HG02610 (cell line): ENCODE measurements around the gene GUCY2D.
"Not testable (repeated sequence)": the region's sequence is repeated elsewhere in the genome, so short reads cannot be mapped to it uniquely, and the experiment has no call there.

Source experiments
- ATAC-seq: cut with Tn5 transposase; IDR thresholded peaks from one replicate; pipeline ENCODE4 v1.9.1; 2021; ENCODE audit warnings: mild to moderate bottlenecking, moderate library complexity; ENCODE audit not compliant: unreplicated experiment

The GUCY2D gene

DNA sequence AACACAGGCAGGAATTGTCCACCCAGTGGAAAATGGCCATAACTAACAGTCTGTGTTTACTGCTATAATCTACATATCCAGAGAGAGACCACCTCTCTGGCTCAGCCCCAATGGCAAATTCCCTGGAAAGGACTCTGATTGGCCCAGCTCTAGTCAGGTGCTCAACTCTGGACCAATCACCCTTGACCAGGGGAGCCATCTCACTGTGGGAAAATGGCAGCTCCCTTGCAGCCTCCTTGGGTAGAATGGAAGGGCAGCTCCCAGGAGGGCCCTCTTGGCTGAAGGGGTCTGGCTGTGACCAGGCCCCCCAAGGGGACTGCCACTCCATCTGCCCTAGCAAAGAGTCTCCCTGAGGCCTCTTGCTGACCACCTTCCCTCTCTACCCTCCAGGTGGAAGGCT lies 39.6 kb downstream of the GUCY2D start:
- ATAC-seq = no peak

DNA sequence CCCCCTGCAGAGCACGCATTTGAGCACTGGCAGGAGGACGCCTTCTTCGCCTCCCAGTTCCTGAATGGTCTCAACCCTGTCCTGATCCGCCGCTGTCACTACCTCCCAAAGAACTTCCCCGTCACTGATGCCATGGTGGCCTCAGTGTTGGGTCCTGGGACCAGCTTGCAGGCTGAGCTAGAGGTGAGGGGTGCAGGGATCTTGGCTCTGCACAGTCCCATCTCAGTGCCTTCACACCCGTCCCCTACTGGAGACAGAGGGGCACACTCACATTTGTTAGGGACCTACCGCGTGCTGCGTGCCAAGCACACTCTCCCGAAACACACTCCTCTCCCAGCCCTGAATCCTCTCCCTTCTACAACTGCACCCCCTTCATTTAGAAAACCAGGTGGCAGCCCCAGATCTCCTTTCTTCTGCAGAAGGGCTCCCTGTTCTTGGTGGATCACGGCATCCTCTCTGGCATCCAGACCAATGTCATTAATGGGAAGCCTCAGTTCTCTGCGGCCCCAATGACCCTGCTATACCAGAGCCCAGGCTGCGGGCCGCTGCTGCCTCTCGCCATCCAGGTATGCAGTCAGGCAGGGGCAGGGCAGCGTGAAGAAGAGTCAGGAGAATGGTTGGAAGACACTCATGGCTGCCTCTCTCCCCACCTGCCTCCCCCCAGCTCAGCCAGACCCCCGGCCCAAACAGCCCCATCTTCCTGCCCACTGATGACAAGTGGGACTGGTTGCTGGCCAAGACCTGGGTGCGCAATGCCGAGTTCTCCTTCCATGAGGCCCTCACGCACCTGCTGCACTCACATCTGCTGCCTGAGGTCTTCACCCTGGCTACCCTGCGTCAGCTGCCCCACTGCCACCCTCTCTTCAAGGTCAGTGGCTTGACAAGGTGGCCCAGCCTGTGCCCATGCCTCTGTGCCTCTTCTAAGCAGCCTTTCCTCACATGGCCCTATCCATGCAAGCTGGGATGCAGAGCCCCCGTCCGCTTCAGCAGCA lies 42.7 kb downstream of the GUCY2D start:
- no peak for ATAC-seq

DNA sequence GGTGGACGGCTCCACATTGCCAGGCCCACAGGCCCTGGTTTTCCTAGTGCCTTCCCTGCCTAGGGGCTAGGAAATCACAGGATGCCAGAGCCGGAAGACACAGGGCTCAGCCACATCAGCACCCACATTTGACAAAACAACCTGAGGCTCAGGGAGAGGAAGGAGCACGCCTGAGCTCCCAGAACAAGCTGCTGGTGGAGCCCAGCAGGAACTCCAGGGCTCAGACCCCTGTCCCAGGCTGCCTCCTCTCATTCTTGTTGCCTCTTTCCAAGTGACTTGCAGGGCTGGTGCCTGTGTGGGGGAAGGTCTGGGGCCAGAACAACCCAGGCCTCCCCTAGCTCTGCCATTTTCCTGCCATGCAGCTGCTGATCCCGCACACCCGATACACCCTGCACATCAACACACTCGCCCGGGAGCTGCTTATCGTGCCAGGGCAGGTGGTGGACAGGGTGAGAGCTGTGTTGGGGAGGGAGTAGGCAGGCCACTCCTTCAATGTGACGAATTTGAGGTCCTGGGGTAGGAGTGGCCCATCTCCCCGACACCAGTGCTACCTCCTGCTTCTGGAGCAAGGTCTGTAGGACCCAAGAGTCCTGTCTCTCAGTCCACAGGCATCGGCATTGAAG lies 44.0 kb downstream of the GUCY2D start:
- ATAC-seq = no peak

DNA sequence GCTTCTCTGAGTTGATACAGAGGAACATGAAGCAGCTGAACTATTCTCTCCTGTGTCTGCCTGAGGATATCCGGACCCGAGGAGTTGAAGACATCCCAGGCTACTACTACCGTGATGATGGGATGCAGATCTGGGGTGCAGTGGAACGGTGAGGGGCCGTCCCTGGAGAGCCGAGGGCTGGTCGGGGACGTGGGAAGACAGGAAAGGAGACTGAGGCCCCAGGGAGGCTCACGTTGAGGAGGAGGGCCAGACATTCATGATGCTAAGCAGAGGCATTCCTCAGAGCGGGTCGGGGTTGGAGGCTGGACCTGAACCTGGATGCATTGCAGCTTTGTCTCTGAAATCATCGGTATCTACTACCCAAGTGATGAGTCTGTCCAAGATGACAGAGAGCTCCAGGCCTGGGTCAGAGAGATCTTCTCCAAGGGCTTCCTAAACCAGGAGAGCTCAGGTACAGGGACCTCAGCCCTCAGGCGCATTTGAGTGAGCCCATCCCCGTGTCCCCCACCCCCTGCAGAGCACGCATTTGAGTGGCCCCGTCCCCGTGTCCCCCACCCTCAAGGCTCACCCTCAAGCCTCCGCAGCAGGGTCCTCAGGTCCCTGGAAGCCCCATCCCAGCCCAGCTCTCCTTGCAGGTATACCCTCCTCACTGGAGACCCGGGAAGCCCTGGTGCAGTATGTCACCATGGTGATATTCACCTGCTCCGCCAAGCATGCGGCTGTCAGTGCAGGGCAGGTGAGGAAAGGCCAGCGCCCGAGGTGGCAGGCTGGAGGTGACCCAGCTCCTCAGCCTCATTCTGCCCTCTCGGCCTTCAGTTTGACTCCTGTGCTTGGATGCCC lies 44.7 kb downstream of the GUCY2D start:
- ATAC-seq = no peak

DNA sequence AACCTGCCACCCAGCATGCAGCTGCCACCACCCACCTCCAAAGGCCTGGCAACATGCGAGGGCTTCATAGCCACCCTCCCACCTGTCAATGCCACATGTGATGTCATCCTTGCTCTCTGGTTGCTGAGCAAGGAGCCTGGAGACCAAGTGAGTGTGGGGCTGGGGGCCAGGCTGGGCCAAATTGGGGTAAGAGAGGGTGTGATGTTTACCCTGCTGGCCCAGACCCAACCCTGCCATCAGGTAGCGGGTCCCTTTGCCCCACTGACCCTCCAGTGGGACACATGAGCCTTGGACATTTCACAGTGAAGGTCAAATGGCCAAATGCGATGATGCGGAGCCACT lies 45.3 kb downstream of the GUCY2D start:
- no peak for ATAC-seq

DNA sequence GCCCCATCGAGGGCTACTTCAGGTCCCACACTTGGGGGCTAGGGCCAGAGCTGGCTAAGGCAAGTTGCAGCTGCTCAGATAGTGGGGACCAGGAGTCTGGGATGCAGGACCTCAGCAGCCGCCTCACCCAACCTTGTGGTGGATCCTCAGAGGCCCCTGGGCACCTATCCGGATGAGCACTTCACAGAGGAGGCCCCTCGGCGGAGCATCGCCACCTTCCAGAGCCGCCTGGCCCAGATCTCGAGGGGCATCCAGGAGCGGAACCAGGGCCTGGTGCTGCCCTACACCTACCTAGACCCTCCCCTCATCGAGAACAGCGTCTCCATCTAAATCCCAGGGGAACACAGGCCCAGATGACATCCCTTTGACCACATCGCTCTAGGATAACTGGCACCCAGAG lies 45.8 kb downstream of the GUCY2D start:
- ATAC-seq = no peak

DNA sequence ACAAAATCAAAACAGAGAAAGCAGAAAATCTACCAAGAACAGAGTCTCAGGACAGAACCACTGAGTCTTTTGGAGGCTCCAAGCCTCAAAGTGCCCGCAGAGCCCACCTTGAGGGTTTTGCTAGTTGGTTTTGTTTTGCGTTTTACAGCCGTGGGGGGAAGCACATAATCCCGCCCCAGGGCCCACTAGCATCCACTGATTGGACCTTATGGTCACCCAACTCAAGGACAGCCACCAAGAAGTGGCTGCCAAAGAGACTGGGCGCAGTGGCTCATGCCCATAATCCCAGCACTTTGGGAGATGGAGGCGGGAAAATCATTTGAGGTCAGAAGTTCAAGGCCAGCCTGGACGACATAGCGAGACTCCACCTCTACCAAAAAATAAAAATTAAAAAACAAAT lies 46.3 kb downstream of the GUCY2D start:
- ATAC-seq = no peak

DNA sequence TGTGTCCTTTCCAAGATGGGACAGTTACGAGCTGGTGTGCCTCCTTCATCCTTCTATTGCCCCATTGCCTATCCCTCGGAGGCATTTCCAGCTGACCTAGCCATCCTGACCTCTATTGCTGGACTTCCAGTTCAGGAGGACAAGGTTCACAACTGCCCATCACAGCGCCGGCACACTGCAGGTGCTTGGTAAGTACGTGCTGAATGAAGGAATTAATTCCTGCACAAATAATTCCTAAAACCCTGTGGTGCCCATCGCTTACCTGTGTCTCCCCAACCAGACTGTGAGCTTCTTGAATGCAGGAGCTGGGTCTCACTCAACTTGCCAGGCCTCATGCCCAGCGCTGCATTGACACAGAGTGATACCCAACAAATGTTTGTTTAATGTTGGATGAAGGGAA lies 49.4 kb downstream of the GUCY2D start:
- ATAC-seq = no peak

DNA sequence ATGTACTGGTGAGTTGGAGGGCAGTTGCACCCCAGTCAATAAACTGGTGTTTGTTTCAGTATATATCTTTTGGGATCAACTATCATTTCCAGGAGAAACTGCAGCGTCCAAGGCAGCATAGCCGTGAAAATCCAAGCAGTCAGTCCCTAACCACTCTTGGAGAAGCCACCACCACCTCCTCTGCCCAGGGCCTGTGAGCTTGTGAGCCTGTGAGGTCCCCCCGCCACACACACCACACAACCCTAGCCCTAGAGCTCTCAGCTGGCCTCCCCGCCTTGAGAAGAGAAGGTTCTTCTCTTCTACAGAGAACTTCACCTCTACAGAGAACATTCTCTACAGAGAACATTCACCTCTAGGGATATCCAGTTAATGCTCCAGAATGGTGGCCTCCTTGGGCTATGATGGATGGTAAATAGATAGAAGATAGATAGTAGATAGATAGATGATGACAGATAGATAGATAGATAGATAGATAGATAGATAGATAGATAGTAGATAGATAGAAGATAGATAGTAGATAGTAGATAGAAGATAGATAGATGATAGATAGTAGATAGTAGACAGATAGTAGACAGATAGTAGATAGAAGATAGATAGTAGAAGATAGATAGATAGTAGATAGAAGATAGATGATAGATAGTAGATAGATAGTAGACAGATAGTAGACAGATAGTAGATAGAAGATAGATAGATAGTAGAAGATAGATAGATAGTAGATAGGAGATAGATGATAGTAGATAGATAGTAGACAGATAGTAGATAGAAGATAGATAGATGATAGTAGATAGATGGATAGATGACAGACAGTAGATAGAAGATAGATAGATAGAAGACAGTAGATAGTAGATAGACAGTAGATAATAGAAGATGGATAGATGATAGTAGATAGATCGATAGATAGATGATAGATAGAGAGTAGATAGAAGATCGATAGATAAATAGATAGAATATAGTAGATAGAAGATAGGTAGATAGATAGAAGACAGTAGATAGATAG lies 50.1 kb downstream of the GUCY2D start:
- no peak for ATAC-seq

DNA sequence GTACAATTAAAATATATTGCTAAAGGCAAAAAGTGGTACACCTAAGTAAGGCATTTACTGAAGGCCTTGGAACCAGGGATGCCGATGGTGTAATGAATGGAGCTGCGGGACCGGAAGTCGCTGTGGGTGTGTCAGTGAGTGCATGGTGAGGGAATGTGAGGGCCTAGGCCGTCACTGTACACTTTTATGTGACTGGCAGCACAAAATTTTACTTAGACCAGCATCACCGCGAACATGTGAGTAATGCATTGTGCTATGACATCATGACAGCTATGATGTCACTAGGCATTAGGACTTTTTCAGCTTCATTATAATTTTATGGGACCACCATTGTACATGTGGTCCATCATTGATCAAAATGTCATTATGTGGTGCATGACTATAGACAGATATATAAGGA lies 51.2 kb downstream of the GUCY2D start:
- ATAC-seq = no peak

DNA sequence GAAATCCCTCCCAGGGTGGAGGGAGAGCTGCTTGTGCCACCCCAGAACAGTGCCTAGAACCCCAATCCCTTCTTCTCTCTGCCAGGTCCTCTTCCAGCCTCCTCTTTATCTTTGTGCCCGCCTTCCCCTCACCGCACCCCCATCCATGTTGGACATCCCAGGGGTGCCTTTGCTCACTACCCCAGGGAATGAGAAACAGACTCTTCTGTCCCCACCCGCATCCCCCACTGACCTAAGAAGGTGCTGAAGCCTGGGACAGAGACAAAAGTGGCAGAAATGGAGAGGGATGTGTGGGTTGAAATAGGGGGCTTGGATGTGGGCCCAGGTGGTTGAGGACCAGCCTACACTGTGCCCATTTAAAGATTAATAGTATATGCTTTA lies 53.4 kb downstream of the GUCY2D start:
- ATAC-seq = no peak

DNA sequence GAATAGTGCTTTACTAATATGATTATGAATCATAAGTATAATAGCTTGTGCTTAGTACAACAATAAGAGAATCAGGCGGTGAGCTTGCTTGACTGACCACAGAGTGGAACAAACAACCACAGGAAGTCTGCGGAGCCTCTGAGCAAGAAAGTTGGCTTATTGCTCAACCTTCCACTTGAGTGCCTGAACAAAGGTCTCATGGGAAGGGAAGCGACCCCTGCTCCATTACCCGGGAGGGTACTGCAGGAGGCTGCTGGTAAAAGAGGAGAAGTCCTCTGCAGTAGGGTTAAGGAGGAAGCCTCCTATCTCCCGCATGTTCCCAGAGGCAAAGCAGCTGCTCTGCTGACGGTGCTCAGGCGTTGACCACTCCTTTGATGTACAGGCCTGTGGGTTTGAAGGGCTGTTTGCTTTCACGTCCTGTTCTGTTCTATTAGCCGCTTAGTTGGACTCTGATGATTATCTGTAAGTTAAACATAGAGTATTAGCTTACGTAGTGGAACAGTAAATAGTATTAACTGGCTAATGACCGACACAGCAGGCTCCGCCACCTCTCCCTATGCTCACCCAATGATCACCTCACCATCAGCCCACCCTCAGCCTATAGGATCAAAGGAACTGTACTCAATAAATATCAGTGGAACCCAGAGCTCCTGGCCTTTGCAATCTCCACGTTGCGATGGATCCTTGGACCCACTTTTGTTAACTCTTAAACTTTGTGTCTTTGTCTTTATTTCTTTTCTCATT lies 54.0 kb downstream of the GUCY2D start:
- peak; percentile 39 for ATAC-seq

DNA sequence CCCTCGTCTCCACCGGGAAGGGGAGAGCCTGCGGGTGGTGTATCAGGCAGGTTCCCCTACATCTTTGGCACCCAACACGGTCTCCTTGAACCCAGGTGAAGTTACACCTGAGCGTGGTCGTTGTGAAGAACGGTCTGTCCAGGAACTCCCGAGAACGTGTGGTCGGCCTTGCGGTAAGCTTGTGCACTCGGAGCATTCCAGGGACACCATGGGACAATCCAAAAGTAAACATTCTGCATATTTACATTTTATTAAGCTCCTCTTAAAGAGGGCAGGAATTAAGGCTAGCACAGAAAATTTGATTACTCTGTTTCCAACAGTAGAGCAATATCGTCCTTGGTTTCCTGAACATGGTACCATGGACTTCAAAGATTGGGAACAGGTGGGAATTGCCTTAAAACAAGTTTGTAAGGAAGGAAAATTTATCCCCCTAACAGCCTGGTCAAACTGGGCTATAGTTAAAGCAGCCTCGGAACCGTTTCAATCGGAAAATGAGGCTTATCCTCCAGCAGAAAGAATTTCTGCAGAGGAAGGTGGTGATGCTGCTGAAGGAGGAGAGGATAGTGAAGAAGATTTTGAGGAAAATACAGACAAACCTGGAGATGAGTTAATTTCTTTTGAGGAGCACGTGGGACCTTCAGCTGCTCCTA lies 54.7 kb downstream of the GUCY2D start:
- ATAC-seq = no peak

DNA sequence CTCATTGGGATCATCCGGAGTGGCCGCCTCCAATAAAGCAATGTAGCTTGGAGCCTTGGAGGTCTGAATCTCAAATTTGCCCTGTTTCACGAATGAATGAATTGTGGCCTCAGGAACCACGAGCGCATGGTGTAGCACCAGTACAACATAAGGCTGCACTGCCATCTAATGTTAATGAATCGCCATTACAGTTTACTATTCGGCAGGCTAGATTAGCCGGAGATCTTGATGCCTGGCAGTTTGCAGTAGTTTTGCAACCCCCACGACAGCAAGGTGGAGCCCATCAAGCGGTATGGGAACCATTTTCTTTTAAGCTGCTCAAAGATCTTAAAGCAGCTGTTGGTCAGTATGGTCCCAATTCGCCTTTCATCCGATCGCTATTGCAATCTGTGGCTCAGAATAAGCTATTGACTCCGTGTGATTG lies 55.3 kb downstream of the GUCY2D start:
- no peak for ATAC-seq

DNA sequence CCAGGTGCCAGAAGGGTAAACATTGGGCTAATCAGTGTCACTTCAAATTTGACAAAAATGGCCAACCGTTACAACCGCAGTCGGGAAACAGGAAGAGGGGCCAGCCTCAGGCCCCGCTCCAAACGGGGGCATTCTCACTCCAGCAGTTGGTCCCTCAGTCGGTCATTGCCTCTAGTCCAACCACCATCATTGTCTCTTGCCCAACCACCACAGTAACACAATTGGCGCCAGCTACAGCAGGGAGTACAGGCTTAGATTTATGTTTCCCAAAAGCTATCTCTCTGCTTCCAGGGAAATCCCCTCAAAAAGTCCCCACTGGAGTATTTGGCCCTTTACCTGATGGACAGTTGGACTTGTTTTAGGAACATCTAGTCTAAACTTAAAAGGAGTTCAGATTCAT lies 56.7 kb downstream of the GUCY2D start:
- no peak for ATAC-seq

DNA sequence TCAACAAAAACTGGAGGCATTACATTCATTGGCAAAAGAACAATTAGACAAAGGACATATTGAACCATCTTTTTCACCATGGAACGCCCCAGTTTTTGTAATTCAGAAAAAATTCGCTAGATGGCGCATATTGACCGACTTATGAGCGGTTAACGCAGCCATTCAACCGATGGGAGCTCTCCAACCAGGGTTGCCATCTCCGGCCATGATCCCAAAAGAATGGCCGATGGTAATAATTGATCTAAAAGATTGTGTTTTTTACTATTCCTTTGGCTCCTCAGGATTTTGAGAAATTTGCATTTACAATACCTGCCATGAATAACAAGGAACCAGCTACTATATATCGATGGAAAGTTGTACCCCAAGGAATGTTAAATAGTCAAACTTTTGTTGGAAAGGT lies 57.9 kb downstream of the GUCY2D start:
- no peak for ATAC-seq

DNA sequence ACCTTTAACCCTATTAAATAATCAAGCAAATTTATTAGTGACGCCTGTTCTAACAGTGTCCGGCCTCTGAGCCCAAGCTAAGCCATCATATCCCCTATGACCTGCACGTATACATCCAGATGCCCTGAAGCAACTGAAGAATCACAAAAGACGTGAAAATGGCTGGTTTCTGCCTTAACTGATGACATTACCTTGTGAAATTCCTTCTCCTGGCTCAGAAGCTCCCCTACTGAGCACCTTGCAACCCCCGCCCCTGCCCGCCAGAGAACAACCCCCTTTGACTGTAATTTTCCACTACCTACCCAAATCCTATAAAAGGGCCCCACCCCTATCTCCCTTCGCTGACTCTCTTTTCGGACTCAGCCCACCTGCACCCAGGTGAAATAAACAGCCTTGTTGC lies 59.4 kb downstream of the GUCY2D start:
- not testable (repeated sequence) for ATAC-seq

DNA sequence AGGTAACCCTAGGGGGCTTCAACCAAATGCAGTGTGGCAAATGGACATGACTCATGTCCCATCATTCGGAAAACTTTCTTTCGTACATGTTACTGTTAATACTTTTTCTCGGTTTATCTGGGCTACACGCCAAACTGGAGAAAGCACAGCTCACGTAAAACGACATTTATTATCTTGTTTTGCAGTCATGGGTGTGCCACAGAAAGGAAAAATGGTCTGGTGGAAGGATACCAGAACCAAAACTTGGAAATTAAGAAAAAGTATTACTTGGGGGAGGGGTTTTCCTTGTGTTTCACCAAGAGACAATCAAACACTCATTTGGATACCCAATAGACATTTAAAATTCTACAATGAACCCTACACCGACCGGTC lies 60.0 kb downstream of the GUCY2D start:
- no peak for ATAC-seq

DNA sequence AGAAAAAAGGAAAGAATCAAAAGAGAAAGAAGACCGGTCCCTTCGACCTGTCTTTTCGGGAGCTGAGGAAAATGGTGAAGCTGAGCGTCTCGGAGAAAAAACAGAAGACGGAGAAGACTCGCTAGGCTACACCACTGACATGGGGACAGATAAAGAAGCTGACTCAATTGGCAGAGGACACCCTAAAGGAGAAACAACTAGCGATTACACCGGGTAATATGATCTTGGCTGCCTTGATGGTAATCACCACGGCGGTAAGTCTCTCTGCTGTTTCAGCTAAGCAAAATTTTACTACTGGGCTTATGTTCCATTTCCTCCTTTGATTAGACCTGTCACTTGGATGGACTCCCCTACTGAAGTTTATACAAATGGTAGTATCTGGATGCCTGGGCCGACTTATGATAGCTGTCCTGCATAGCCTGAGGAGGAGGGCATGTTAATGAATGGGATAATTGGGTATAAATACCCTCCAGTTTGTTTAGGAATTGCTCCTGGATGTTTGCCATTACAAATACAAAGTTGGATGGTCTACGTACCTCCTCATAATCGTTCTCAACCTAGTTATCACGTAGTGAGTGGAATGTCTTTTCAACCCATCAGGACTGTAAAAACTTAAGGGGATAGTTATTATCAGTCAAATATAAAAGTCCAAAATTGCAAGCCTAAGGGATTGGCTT lies 60.5 kb downstream of the GUCY2D start:
- ATAC-seq = no peak
